ENCODE results near the gene PLCB3. TPM values are rescaled to one million over a fixed set of nuclear protein-coding genes. Genes with fewer than 3 reads are reported as not detected.

PLCB3 gene
- total RNA-seq, 1 experiment from 2014 or later, result 80.2 TPM

GRCh38 chr11:64244966-64245365 lies 6.4 kb upstream of the PLCB3 start:
- Histone ChIP-seq H3T11ph (ENCODE audit: low read length) (no peak overlapping the region), H4K20me1 (ENCODE audit: control insufficient read depth, insufficient read depth, insufficient read length) (no peaks in the 10 kb centered on the region)
- H3K36me3 Mint-ChIP-seq (ENCODE audit: insufficient read depth in 1 of 3, low read depth in 3 of 3), result peaks cover 12 to 22% (median 13%) of the 10 kb centered on the region in 3 experiments

More at GRCh38 chr11:64244966-64245365, 6.4 kb upstream of the PLCB3 start:
- H3K4me2 ChIP-seq (ENCODE audit: insufficient read depth, insufficient read length, low read length), result peak overlapping the region; percentile 39
- H3K9me3 ChIP-seq (ENCODE audit: control insufficient read depth, low read depth, low read length), result no peaks in the 10 kb centered on the region
- H2BK120ac ChIP-seq (ENCODE audit: low read depth, low read length, poor library complexity, severe bottlenecking), result no peak overlapping the region
- no peak overlapping the region for H4K5ac ChIP-seq (ENCODE audit: insufficient read length, low read depth, low read length)
- Mint-ChIP-seq H3K9me3 (no peaks in the 10 kb centered on the region; a peak in 1 of 5 replicates), H3K4me1 (peaks cover 40 to 48% of the 10 kb centered on the region in 2 experiments), H3K27me3 (ENCODE audit: low read depth) (no peaks in the 10 kb centered on the region), H3K4me3 (peak overlapping the region; percentile 88 to 94), H3K27ac (peak overlapping the region in 1 of 3 experiments; percentile 48; a peak in 1 of 7 replicates)
- no peak overlapping the region for H2BK15ac ChIP-seq (ENCODE audit: low read depth, low read length)
- no peaks in the 10 kb centered on the region for H3K79me1 ChIP-seq (ENCODE audit: insufficient read depth, low read depth, low read length, poor library complexity, severe bottlenecking)
- no peak overlapping the region for H2AFZ ChIP-seq (ENCODE audit: low read length)
- no peak for DNase-seq
- H3K23ac ChIP-seq (ENCODE audit: insufficient read length, low read depth, low read length), result no peak overlapping the region
- H2AK5ac ChIP-seq (ENCODE audit: insufficient read length, low read length), result no peak overlapping the region
- no peak overlapping the region for H3K18ac ChIP-seq (ENCODE audit: insufficient read length, low read depth, low read length)
- H4K8ac ChIP-seq (replicated peaks; ENCODE audit: insufficient read length, low read depth, low read length), result no peak overlapping the region
- peaks cover 7% of the 10 kb centered on the region; the same call in 1 of the 2 replicates for H3K4me1 ChIP-seq (ENCODE audit: insufficient read depth, low read length)
- H4K91ac ChIP-seq (ENCODE audit: insufficient read length, low read depth, low read length), result no peak overlapping the region
- no peak overlapping the region for H3K4ac ChIP-seq (ENCODE audit: low read depth, low read length)
- no peak overlapping the region for H3K14ac ChIP-seq (ENCODE audit: insufficient read depth, low read length)
- no peak overlapping the region for H2BK5ac ChIP-seq (ENCODE audit: insufficient read length, low read length)
- H2BK12ac ChIP-seq (ENCODE audit: insufficient read length, low read depth, low read length), result no peak overlapping the region
- TF ChIP-seq CTCF (conservative IDR thresholded peaks at IDR 0.05), result no peak
- no CpG with 5 or more reads among the region's 6 CpGs for WGBS (ENCODE audit: extremely low coverage, insufficient read length, low lambda C conversion rate)
- no peak overlapping the region for H3K9ac ChIP-seq (ENCODE audit: extremely low read depth, insufficient read length, low read length)
- no peak overlapping the region for H3K27ac ChIP-seq (ENCODE audit: insufficient read length, low read depth, low read length)
- no peaks in the 10 kb centered on the region for H3K27me3 ChIP-seq (ENCODE audit: insufficient read depth, low read length)
- no peak overlapping the region for H3K56ac ChIP-seq (ENCODE audit: insufficient read length, low read depth, low read length)
- H3K79me2 ChIP-seq (ENCODE audit: insufficient read depth, low read length), result peaks cover 9% of the 10 kb centered on the region; the same call in 1 of the 2 replicates
- peaks cover 21% of the 10 kb centered on the region for H3K23me2 ChIP-seq (ENCODE audit: insufficient read length, low read depth, low read length, poor library complexity, severe bottlenecking)
- no peak overlapping the region for H2BK20ac ChIP-seq (ENCODE audit: low read depth, low read length, poor library complexity, severe bottlenecking)

Measured in H9 (cell line).